Measurements from ENCODE around the gene AIP. TPM values are rescaled to one million over a fixed set of nuclear protein-coding genes. Genes with fewer than 3 reads are reported as not detected.

Gene AIP
- total RNA-seq, 3 donors from 2014 or later = 66.4 to 84.5 (median 69.8) TPM

DNA sequence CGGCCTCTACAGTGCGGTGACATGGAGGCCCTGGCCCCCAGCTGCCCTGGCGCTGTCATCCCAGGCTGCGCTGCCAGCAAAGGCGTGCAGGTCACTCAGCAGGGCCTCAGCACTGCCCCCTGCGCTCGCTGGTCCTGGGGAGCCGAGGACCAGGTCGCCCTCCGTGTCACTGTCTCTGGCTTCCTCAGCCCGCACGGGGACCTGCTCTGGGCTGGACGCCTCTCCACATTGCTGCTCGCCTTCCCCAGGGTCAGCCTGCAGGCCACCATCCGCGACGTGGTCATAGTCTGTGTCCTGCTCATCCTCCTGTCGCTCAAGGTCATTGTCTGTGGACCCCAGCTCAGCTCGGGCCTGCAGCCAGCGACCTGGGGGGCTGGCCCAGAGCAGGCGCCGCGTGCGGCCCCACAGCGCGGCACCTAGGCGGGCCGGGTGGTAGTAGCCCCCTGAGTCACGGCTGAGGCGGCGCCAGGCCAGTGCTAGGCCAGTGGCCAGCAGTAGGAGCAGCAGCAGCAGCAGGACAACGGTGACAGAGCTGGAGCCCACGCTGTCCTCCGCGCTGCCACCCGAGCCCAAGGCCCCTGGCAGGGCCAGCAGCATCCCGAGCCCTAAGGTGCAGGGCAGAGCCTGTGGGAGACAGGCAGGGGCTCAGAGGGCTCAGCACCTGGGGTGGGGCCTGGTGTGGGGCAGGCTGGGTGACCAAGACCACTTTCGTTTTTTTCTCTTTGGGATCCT, 46.9 kb upstream of the AIP start:
- peaks cover 0 to 5% of the 10 kb centered on the region in 2 donors for H3K4me1 ChIP-seq
- H3K27me3 ChIP-seq = no peaks in the 10 kb centered on the region
- no peak for DNase-seq (ENCODE audit: low spot score in 2 of 2)
- TF ChIP-seq POLR2AphosphoS5 (IDR thresholded peaks at IDR 0.05) = no peak
- TF ChIP-seq, protein P1, sequence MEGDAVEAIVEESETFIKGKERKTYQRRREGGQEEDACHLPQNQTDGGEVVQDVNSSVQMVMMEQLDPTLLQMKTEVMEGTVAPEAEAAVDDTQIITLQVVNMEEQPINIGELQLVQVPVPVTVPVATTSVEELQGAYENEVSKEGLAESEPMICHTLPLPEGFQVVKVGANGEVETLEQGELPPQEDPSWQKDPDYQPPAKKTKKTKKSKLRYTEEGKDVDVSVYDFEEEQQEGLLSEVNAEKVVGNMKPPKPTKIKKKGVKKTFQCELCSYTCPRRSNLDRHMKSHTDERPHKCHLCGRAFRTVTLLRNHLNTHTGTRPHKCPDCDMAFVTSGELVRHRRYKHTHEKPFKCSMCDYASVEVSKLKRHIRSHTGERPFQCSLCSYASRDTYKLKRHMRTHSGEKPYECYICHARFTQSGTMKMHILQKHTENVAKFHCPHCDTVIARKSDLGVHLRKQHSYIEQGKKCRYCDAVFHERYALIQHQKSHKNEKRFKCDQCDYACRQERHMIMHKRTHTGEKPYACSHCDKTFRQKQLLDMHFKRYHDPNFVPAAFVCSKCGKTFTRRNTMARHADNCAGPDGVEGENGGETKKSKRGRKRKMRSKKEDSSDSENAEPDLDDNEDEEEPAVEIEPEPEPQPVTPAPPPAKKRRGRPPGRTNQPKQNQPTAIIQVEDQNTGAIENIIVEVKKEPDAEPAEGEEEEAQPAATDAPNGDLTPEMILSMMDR (IDR thresholded peaks at IDR 0.05) = no peak
- no peak for TF ChIP-seq POLR2A (IDR thresholded peaks at IDR 0.05)
- H3K27ac ChIP-seq = peak overlapping the region; percentile 42 to 64
- intact Hi-C loops (cut with DNase I; ENCODE audit: low total_unique reads) = loop anchor here (5.0 kb wide), 1 partner anchor 1229 kb away; no protein-coding TSS in a partner anchor
- peak overlapping the region in 2 of 3 donors; percentile 5 to 12 for H3K4me3 ChIP-seq
- no peaks in the 10 kb centered on the region for H3K36me3 ChIP-seq
- no peaks in the 10 kb centered on the region for H3K9me3 ChIP-seq

DNA sequence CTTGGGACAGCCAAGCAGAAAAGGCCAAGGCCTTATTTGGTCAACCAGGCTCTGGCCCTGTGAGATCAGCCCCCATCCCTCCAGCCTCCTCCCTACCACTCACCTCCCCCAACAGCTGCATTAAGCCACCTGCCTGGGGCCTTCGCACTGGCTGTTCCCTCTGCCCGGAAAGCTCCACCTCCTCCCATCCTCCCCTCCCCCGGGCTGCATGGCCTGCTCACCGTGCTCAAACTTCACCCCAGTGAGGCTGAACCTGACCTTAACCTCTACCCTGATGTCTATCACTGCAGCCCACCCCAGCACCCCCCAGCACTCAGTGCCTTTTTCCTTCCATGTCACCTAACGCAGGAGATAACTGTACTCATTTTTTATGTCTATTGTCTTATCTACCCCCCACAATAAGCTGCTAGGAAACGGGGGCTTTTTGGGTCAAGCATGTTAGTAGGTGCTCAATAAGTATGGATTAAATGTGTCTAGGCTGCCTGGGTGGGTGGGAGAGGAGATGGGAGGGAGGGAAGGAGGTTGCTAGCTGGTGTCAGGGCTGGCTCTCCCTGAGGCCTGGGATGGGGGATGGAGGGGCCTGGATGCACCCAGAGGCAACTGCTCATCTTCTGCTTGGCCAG, 46.3 kb upstream of the AIP start:
- Histone ChIP-seq H3K9me3 (no peaks in the 10 kb centered on the region), H3K4me1 (peaks cover 0 to 5% of the 10 kb centered on the region in 2 donors), H3K36me3 (no peaks in the 10 kb centered on the region), H3K27me3 (no peaks in the 10 kb centered on the region), H3K4me3 (peak overlapping the region in 2 of 3 donors; percentile 12 to 25), H3K27ac (peak overlapping the region; percentile 42 to 64)
- intact Hi-C loops (cut with DNase I; ENCODE audit: low total_unique reads) = loop anchor here (5.0 kb wide), 1 partner anchor 1229 kb away; no protein-coding TSS in a partner anchor
- no peak for DNase-seq (ENCODE audit: low spot score in 2 of 2)
- TF ChIP-seq, protein P1 (IDR thresholded peaks at IDR 0.05) = no peak
- TF ChIP-seq POLR2AphosphoS5 (IDR thresholded peaks at IDR 0.05) = peak in 1 of 3 donors; percentile 33
- TF ChIP-seq POLR2A (IDR thresholded peaks at IDR 0.05) = no peak

DNA sequence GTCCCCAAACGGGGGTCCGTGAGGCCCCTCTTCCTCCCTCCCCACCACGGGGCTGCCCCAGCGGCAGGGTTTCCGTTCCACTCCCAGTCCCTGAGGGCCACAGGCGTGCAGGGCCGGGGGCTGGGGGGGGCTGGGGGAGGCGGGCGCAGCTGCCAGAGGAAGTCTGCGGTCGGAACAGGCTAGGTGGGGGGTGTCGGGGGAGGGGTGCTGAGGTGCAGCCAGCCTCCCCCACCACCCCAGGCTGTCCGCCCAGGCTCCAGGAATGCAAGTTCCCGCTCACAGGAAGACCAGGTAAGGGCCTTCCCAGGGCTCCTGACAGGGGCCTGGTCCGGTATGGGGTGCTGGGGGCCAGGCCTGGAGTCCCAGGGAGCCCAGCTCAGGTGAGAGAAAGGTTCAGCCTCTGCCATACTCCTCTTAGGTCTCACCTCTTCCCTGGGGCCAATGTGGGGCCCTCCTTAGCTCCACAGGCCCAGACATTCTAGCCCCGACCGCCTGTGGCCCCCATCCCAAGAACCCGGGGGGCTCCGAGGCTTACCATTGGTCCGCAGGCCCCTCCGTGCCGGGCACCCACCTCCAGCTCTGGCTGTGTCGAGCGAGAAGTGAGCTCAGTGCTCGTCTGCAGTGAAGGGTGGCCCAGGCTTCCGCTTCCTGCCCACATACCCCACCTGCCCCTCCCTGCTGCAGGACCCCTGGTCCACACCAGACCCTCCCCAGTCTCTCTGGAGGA, 45.6 kb upstream of the AIP start, which contains the start of gene PTPRCAP:
Gene PTPRCAP, minus strand, starts transcription at position 601 of the 727 bp plus-strand sequence. Its CDS starts 63 bp downstream, at position 538.
- DNase-seq (ENCODE audit: low spot score in 2 of 2) = no peak
- Histone ChIP-seq H3K4me1 (peaks cover 0 to 6% of the 10 kb centered on the region in 2 donors), H3K27ac (peak within 1 kb of the TSS; percentile 40 to 64), H3K36me3 (no peaks in the 10 kb centered on the region), H3K4me3 (peak within 1 kb of the TSS in 2 of 3 donors; percentile 25 to 30), H3K27me3 (no peaks in the 10 kb centered on the region), H3K9me3 (no peaks in the 10 kb centered on the region)
- TF ChIP-seq, protein P1 (IDR thresholded peaks at IDR 0.05) = no peak
- TF ChIP-seq POLR2A (IDR thresholded peaks at IDR 0.05) = no peak
- TF ChIP-seq POLR2AphosphoS5 (IDR thresholded peaks at IDR 0.05) = no peak
- intact Hi-C loops (cut with DNase I; ENCODE audit: low total_unique reads) = loop anchor here (5.0 kb wide), 1 partner anchor 1230 kb away; no protein-coding TSS in a partner anchor

DNA sequence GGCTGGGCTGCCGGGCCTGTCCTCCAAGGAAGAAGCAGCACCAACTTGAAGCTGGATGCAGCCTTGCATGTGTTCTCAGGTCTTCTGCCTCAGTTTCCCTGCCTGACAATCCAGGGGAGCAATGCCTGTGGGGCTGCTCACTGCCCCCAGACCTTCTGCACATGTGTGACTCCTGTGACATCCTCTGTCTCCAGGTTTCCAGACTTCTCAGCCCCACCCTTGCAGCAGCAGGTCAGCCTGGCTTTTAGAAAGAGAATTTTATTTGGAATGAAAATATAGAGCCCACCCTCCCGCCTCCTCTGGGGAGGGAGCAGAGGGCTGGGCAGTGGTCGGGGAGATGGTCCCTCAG, 45.0 kb upstream of the AIP start:
- Histone ChIP-seq H3K27me3 (no peaks in the 10 kb centered on the region), H3K36me3 (no peaks in the 10 kb centered on the region), H3K9me3 (no peaks in the 10 kb centered on the region), H3K4me1 (peaks cover 0 to 12% of the 10 kb centered on the region in 2 donors), H3K4me3 (peak overlapping the region in 2 of 3 donors; percentile 25 to 30), H3K27ac (peak overlapping the region in 1 of 2 donors; percentile 64)
- no peak for DNase-seq (ENCODE audit: low spot score in 2 of 2)
- intact Hi-C loops (cut with DNase I; ENCODE audit: low total_unique reads) = loop anchor here (5.0 kb wide), 1 partner anchor 1230 kb away; no protein-coding TSS in a partner anchor
- no peak for TF ChIP-seq POLR2A (IDR thresholded peaks at IDR 0.05)
- TF ChIP-seq, protein P1 (IDR thresholded peaks at IDR 0.05) = no peak
- no peak for TF ChIP-seq POLR2AphosphoS5 (IDR thresholded peaks at IDR 0.05)
